RWPE2 (cell line): ENCODE data around the gene MACO1.

Experiments used
- ATAC-seq: fragments of 200-7000 bp; cut with Tn5 transposase; 3 replicates; pipeline ENCODE4 v1.9.1; 2021; ENCODE audit warnings: low read depth
- DNase-seq: peaks from one replicate; pipeline ENCODE4 v3.0.0-alpha.2; 2020; ENCODE audit warnings: low spot score
- H3K27ac ChIP-seq: fragments of 450-650 bp; 2 replicates; pipeline ENCODE4 v1.5.1; 2017; ENCODE audit warnings: mild to moderate bottlenecking; ENCODE audit not compliant: poor library complexity, severe bottlenecking
- H3K27me3 ChIP-seq: fragments of 250-450 bp; sonication (Bioruptor Pico); 2 replicates; pipeline ENCODE4 v1.5.1; 2021; ENCODE audit warnings: mild to moderate bottlenecking, moderate library complexity; ENCODE audit not compliant: insufficient read depth, poor library complexity, severe bottlenecking
- H3K36me3 ChIP-seq: fragments of 250-450 bp; sonication (Bioruptor Pico); 2 replicates; pipeline ENCODE4 v1.5.1; 2020; ENCODE audit warnings: low read depth, mild to moderate bottlenecking, moderate library complexity
- H3K4me1 ChIP-seq: fragments of 250-450 bp; sonication (Bioruptor Pico); 2 replicates; pipeline ENCODE4 v1.5.1; 2021; ENCODE audit warnings: mild to moderate bottlenecking, moderate library complexity; ENCODE audit not compliant: insufficient read depth, poor library complexity, severe bottlenecking
- H3K4me3 ChIP-seq: fragments of 250-450 bp; sonication (Bioruptor Pico); 2 replicates; pipeline ENCODE4 v1.5.1; 2021; ENCODE audit warnings: mild to moderate bottlenecking, moderate library complexity; ENCODE audit not compliant: severe bottlenecking
- H3K9me3 ChIP-seq: fragments of 250-450 bp; sonication (Bioruptor Pico); 2 replicates; pipeline ENCODE4 v1.5.1; 2021; ENCODE audit warnings: mild to moderate bottlenecking, moderate library complexity; ENCODE audit not compliant: severe bottlenecking
- TF ChIP-seq, protein P1 (sequence below): fragments of 450-650 bp; IDR thresholded peaks from one replicate; pipeline ENCODE4 v1.5.1; 2017; ENCODE audit warnings: mild to moderate bottlenecking, moderate library complexity; ENCODE audit not compliant: poor library complexity, severe bottlenecking

The MACO1 gene

DNA sequence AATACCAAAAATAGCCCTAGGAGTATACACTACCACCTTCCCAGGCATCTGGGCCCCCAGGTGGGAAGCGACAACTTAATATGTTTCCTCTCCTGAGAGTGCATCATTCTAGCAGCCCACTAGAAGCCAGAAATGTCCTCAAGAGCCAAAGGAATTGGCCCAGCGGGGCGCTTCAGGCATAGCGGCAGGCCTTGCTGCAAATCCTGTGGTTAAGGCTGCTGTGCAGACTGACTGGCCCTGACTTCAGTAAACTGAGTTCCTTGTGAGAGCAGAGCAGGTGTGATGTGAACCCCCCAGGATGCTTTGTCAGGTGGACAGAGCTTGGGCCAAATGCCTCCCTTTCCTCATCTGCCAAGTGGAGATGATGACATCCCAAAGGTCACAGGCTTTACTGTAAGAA is 83.0 kb downstream of the MACO1 start:
- ATAC-seq: no peak
- peak; percentile 18 for DNase-seq
- Histone ChIP-seq H3K27me3 (no peaks in the 10 kb centered on the region), H3K9me3 (no peaks in the 10 kb centered on the region), H3K36me3 (no peaks in the 10 kb centered on the region), H3K27ac (no peak overlapping the region), H3K4me1 (no peaks in the 10 kb centered on the region), H3K4me3 (no peak overlapping the region)
- TF ChIP-seq, protein P1, sequence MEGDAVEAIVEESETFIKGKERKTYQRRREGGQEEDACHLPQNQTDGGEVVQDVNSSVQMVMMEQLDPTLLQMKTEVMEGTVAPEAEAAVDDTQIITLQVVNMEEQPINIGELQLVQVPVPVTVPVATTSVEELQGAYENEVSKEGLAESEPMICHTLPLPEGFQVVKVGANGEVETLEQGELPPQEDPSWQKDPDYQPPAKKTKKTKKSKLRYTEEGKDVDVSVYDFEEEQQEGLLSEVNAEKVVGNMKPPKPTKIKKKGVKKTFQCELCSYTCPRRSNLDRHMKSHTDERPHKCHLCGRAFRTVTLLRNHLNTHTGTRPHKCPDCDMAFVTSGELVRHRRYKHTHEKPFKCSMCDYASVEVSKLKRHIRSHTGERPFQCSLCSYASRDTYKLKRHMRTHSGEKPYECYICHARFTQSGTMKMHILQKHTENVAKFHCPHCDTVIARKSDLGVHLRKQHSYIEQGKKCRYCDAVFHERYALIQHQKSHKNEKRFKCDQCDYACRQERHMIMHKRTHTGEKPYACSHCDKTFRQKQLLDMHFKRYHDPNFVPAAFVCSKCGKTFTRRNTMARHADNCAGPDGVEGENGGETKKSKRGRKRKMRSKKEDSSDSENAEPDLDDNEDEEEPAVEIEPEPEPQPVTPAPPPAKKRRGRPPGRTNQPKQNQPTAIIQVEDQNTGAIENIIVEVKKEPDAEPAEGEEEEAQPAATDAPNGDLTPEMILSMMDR: no peak

DNA sequence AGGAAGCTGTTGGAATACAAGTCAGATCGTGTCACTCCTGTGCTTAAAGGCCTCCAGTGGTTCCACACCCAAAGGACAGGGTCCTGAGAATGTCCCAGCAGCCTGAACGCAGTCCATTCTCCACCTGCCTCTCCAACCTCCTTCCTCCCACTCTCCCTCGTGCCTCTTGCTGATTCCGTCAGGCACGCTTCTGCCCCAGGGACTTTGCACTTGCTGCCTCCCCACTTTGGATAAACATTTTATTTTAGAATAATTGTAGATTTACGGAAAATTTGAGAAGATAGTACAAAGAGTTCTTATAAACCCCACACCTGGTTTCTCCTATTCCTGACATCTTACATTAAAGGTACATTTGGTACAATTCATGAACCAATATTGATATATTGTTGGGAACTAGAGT is 84.3 kb downstream of the MACO1 start:
- Histone ChIP-seq H3K4me3 (no peak overlapping the region), H3K4me1 (no peaks in the 10 kb centered on the region), H3K36me3 (no peaks in the 10 kb centered on the region), H3K27me3 (no peaks in the 10 kb centered on the region), H3K27ac (no peak overlapping the region), H3K9me3 (no peaks in the 10 kb centered on the region)
- no peak for DNase-seq
- no peak for ATAC-seq
- TF ChIP-seq, protein P1: no peak

DNA sequence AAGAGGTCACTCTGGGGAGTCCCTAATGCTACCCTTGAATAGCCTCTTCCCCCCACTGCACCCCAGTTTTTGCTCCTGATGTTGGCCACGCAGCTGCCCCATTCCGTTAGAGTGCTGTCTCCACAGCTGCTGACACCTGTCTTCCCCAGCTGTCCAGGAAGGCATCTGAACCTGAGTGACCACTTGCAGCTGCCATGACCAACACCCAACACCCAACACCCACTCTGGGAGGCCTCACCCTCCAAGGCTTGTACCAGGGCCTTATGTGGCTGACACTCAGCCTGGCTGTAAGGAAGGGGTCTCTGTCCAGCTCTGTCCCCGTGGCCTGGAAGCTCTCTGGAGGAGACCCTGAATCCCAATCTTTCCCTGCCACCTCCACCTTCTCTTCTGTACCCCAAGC is 86.0 kb downstream of the MACO1 start:
- DNase-seq: no peak
- TF ChIP-seq, protein P1: no peak
- H3K36me3 ChIP-seq: no peaks in the 10 kb centered on the region

DNA sequence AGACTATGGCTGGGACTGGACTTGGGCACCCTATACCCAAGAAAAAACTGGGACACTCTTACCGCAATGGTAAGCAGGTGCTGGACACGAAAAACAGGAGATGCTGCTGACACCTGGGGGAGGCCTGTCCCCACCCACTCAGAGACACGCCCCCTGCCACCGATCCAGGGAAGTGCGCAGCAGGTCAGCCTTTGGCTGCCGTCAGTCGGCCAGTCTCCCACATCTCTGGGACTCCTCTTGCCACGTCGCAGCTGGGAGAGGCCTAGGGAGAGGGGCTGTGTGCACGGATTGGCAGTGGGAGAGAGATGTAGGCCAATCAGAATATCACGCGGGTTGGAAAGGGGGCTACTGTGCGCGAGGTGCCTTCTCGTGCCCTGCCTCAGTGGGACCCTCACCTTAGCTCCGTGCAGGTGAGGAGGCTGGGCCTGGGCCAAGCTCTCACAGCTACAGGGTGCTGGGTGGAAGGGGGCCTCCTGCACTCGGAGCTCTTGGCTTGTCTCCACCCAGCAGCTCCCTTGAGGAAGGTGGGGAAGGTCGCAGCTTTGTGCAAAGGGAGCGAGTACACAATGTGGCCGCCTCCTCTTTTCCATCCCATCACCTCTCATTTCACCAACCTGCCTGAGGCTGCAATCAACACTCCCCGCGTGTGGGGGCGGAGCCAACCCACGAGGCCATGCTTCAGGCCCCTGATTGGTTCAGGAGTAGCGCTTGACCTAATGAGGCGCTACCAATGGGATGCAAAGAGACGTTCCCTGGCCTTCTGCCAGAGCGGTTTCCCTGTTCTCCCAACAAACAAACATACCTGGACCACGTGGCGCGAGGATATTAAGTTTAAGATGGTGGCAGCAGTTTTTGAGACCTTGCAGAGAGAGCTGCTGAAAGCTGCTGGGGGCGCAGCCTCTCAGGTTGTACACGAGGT is 87.0 kb downstream of the MACO1 start:
- TF ChIP-seq, protein P1: no peak
- H3K27ac ChIP-seq: no peak overlapping the region
- H3K9me3 ChIP-seq: no peaks in the 10 kb centered on the region
- no peak overlapping the region for H3K4me3 ChIP-seq
- H3K4me1 ChIP-seq: no peaks in the 10 kb centered on the region
- ATAC-seq (no peak), DNase-seq (no peak)
- no peaks in the 10 kb centered on the region for H3K27me3 ChIP-seq
- no peaks in the 10 kb centered on the region for H3K36me3 ChIP-seq

More for the DNA sequence above, 86.0 kb downstream of the MACO1 start:
- no peak overlapping the region for H3K27ac ChIP-seq
- no peak for ATAC-seq
- H3K9me3 ChIP-seq: no peaks in the 10 kb centered on the region
- H3K4me1 ChIP-seq: no peaks in the 10 kb centered on the region
- no peaks in the 10 kb centered on the region for H3K27me3 ChIP-seq
- no peak overlapping the region for H3K4me3 ChIP-seq

DNA sequence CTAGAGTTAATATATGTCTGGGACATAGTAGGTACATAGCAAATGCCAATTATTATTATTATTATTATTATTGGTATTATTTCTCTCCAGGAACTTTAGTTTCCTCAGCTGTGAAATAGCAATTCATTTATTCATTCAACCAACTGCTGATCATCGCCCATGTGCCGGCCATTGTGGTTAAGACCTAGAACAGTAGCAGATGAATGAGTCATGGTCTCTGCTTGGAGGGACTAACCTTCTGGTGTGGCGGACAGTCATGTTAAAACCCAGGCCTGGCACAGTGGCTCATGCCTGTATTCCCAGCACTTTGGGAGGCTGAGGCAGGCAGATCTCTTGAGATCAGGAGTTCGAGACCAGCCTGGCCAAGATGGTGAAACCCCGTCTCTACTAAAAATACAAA is 88.9 kb downstream of the MACO1 start:
- Histone ChIP-seq H3K9me3 (no peaks in the 10 kb centered on the region), H3K36me3 (no peaks in the 10 kb centered on the region), H3K27ac (no peak overlapping the region), H3K4me3 (no peak overlapping the region), H3K27me3 (no peaks in the 10 kb centered on the region), H3K4me1 (no peaks in the 10 kb centered on the region)
- TF ChIP-seq, protein P1: no peak
- ATAC-seq (no peak), DNase-seq (no peak)
